UCSD-AML1 (cell line): ENCODE measurements around the gene GPD1L.

ENCODE experiments used
- DNase-seq: peaks from one replicate; lab custom pipeline; 2025; ENCODE audit not compliant: unreplicated experiment; lab: John Stamatoyannopoulos, UW

The GPD1L gene

GRCh38 chr3:32136703-32137102 lies 30.3 kb downstream of the GPD1L start:
- no peak for DNase-seq

- DNase-seq = no peak
Observed at GRCh38 chr3:32137870-32138269, 31.4 kb downstream of the GPD1L start.

GRCh38 chr3:32138545-32139104 lies 32.2 kb downstream of the GPD1L start:
- peak; percentile 14 for DNase-seq

GRCh38 chr3:32140943-32141342 lies 34.5 kb downstream of the GPD1L start:
- no peak for DNase-seq

- DNase-seq = peak; percentile 16
Observed at GRCh38 chr3:32143849-32144757, 37.7 kb downstream of the GPD1L start.

GRCh38 chr3:32146746-32147211 lies 40.4 kb downstream of the GPD1L start:
- no peak for DNase-seq

GRCh38 chr3:32147509-32147908 lies 41.1 kb downstream of the GPD1L start:
- DNase-seq = no peak

- no peak for DNase-seq
Observed at GRCh38 chr3:32147933-32148332, 41.5 kb downstream of the GPD1L start.

- no peak for DNase-seq
Observed at GRCh38 chr3:32148351-32148750, 41.9 kb downstream of the GPD1L start.

- no peak for DNase-seq
Observed at GRCh38 chr3:32153414-32154204, 47.2 kb downstream of the GPD1L start.

- peak; percentile 16 for DNase-seq
Observed at GRCh38 chr3:32154205-32154579, 47.8 kb downstream of the GPD1L start.

GRCh38 chr3:32155117-32155516 lies 48.7 kb downstream of the GPD1L start:
- no peak for DNase-seq

GRCh38 chr3:32157600-32158264 lies 51.3 kb downstream of the GPD1L start:
- DNase-seq = no peak

GRCh38 chr3:32160706-32161214 lies 54.3 kb downstream of the GPD1L start:
- DNase-seq = no peak

GRCh38 chr3:32165442-32165841 lies 59.0 kb downstream of the GPD1L start:
- no peak for DNase-seq

GRCh38 chr3:32166654-32167053 lies 60.2 kb downstream of the GPD1L start:
- no peak for DNase-seq

- no peak for DNase-seq
Observed at GRCh38 chr3:32172420-32172819, 66.0 kb downstream of the GPD1L start.

GRCh38 chr3:32175607-32176197 lies 69.3 kb downstream of the GPD1L start:
- DNase-seq = no peak

- DNase-seq = peak; percentile 29
Observed at GRCh38 chr3:32176989-32177701, 70.7 kb downstream of the GPD1L start.

- peak; percentile 29 for DNase-seq
Observed at GRCh38 chr3:32177702-32178198, 71.3 kb downstream of the GPD1L start.
